Astrocyte (in vitro differentiated cells and primary cell): ENCODE data around the gene VASH2.

Experiments
- EZH2 ChIP-seq: IDR thresholded peaks from 2 replicates; pipeline ENCODE4 v1.6.1; 2012; ENCODE audit warnings: mild to moderate bottlenecking, low read length, inconsistent platforms; ENCODE audit not compliant: insufficient read depth
- TF ChIP-seq, protein P1 (sequence below): IDR thresholded peaks from 2 replicates; pipeline ENCODE4 v1.5.1; 2011; ENCODE audit warnings: low read depth, mild to moderate bottlenecking, inconsistent platforms, low read length, moderate library complexity; ENCODE audit not compliant: insufficient read depth

DNA sequence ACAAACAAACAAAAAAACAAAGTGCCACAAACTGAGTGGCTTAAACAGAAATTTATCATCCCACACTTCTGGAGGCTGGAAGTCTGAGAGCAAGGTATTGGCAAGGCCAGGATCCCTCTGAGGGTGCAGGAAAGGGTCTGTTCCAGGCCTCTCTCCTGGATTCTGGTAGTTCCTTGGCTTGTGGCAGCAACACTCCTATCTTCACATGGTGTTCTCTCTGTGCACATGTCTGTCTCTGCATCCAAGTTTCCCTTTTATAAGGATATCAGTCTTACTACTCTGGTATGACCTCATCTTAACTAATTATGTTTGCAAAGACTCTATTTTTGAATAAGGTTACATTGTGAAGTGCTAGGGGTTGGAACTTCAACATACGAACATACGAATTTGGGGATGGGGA lies 5.3 kb upstream of the VASH2 start:
- TF ChIP-seq, protein P1, sequence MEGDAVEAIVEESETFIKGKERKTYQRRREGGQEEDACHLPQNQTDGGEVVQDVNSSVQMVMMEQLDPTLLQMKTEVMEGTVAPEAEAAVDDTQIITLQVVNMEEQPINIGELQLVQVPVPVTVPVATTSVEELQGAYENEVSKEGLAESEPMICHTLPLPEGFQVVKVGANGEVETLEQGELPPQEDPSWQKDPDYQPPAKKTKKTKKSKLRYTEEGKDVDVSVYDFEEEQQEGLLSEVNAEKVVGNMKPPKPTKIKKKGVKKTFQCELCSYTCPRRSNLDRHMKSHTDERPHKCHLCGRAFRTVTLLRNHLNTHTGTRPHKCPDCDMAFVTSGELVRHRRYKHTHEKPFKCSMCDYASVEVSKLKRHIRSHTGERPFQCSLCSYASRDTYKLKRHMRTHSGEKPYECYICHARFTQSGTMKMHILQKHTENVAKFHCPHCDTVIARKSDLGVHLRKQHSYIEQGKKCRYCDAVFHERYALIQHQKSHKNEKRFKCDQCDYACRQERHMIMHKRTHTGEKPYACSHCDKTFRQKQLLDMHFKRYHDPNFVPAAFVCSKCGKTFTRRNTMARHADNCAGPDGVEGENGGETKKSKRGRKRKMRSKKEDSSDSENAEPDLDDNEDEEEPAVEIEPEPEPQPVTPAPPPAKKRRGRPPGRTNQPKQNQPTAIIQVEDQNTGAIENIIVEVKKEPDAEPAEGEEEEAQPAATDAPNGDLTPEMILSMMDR, result no peak
- TF ChIP-seq EZH2, result no peak
